ENCODE data around the gene LAMA3.

The LAMA3 gene

DNA sequence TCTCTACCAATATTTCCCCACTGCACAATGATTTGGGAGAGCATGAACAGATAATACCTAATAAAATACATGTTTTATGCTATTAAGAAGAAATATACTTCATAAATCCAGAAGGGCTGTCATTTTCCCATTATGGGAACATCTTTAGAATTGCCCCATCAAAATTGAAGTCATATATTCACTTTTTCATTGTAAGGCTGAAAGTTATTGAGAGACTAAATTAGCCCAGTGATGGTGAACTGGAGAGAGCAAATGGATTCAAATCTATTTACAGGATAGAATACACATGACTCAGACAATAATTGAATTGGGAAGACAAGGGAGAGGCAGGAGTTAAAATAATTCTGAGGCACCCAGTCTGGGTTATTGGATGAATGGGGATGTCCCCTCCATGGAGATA is 245.6 kb downstream of the LAMA3 start:
- no peak overlapping the region for H3K4me3 ChIP-seq (ENCODE audit: low read depth, low read length)
- TF ChIP-seq, protein P1, sequence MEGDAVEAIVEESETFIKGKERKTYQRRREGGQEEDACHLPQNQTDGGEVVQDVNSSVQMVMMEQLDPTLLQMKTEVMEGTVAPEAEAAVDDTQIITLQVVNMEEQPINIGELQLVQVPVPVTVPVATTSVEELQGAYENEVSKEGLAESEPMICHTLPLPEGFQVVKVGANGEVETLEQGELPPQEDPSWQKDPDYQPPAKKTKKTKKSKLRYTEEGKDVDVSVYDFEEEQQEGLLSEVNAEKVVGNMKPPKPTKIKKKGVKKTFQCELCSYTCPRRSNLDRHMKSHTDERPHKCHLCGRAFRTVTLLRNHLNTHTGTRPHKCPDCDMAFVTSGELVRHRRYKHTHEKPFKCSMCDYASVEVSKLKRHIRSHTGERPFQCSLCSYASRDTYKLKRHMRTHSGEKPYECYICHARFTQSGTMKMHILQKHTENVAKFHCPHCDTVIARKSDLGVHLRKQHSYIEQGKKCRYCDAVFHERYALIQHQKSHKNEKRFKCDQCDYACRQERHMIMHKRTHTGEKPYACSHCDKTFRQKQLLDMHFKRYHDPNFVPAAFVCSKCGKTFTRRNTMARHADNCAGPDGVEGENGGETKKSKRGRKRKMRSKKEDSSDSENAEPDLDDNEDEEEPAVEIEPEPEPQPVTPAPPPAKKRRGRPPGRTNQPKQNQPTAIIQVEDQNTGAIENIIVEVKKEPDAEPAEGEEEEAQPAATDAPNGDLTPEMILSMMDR (IDR thresholded peaks at IDR 0.05; ENCODE audit: borderline replicate concordance, insufficient read depth, low read depth, low read length), result no peak

DNA sequence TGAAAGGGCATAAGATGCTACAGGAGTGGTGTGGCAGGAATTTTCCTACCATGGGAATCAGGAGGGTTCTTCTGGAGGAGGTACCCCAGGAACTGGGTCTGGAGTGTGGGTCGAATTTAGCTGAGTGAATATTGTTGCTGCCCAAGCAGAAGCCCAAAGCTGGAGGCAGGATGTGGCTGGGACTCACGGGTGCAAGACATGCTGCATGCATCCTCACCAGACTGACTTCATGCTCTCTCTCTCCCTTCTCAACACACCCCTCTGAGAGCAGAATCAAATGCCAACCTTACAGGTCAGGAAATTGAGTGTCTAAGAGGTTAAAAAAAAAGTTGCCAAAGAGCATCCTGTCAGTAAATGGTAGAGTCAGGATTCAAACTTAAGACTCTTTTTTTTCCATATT is 246.6 kb downstream of the LAMA3 start:
- TF ChIP-seq, protein P1 (IDR thresholded peaks at IDR 0.05; ENCODE audit: borderline replicate concordance, insufficient read depth, low read depth, low read length), result no peak
- H3K4me3 ChIP-seq (ENCODE audit: low read depth, low read length), result no peak overlapping the region

DNA sequence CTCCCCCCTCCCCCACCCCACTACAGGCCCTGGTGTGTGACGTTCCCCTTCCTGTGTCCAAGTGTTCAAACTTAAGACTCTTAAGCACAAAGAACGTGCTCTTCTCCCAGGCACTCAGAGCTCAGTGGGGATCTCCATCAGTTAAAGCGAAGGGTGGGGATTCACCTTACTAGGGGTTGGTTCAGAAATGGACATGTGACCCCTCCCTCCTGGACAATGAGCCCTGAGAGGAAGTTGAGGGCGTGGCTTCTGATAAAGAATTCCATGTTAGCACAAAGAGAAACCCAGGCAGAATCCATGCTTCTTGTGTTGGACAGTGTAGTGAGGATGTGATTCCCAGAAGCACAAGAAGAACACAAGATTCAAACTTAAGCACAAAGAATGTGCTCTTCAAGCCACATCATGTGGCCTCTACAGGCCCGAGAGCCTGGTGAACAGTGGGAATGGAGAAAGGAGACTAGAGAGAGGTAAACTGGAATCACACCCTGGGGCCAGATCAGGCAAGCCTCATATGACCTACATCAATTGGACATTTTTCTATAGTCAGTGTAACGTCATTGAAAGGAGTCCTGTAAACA is 247.2 kb downstream of the LAMA3 start:
- TF ChIP-seq, protein P1 (IDR thresholded peaks at IDR 0.05; ENCODE audit: borderline replicate concordance, insufficient read depth, low read depth, low read length), result no peak
- H3K4me3 ChIP-seq (ENCODE audit: low read depth, low read length), result no peak overlapping the region

DNA sequence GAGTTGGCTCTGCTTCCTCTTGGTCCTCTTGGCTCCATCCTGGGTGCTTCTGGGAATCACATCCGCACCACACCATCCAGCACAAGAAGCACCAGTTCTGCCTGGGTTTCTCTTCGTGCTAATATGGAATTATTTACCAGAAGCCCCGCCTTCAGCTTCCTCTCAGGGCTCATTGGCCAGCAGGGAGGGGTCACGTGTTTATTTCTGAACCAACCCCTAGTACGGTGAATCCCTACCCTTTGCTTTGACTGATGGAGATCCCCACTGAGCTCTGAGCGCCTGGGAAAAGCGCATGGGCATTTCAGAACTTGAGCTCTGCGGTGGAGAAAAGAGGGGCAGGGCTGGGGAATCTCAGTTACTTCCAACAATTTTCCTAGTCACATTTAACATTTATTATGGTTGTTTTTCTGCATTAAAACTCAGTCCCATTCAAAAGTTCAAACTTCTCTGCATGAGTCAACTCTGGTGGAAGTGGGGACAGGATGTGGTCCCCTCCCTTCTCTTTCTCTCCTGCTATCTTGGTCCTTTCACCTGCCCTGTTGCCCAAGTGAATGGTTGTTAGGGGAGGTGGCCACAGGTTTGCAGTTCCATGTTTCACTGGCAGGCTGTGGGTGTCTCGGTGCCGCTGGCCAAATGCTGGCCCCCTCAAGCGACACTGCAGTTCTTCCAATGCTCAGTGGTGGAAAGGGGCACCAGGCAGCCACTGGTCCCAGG is 248.9 kb downstream of the LAMA3 start:
- TF ChIP-seq, protein P1 (IDR thresholded peaks at IDR 0.05; ENCODE audit: borderline replicate concordance, insufficient read depth, low read depth, low read length), result no peak
- H3K4me3 ChIP-seq (ENCODE audit: low read depth, low read length), result no peak overlapping the region

DNA sequence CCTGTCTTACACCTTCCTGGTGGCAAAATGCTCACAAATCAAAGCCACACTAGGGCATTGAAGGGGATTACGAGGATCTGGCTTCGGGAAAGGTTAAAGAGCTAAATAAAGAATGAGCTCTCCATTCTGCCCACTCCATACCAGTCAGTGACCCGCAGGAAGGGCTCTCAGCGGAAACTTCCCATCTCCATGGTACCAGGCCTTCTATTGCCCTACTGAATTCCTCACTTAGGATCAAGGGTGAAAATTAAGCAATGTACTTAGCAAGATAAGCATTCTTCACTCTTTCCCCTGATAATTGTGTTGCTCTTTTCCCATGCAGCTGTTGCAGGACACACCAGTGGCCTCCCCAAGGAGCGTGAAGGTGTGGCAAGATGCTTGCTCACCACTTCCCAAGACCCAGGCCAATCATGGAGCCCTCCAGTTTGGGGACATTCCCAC is 249.7 kb downstream of the LAMA3 start:
- TF ChIP-seq, protein P1 (IDR thresholded peaks at IDR 0.05; ENCODE audit: borderline replicate concordance, insufficient read depth, low read depth, low read length), result no peak
- H3K4me3 ChIP-seq (ENCODE audit: low read depth, low read length), result no peak overlapping the region

DNA sequence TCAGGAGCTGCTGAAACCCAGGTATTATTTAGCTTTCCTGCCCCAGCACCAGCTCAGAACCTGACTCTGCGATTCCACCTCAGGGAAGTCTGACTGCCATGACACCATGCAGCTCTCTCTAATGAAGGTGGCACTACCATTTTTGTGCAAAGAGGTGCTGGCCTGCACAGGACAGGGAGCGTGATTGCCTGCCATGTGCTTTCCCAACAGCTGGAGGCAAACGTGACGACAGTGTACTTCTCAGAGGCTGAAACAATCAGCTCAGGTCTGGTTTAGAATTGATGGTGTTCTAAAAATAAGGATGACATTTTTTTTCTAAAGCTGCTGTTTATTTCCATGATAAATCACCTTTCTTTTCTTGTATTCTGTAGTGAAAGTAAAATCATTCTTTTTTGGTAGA is 250.1 kb downstream of the LAMA3 start:
- H3K4me3 ChIP-seq (ENCODE audit: low read depth, low read length), result no peak overlapping the region
- TF ChIP-seq, protein P1 (IDR thresholded peaks at IDR 0.05; ENCODE audit: borderline replicate concordance, insufficient read depth, low read depth, low read length), result no peak

DNA sequence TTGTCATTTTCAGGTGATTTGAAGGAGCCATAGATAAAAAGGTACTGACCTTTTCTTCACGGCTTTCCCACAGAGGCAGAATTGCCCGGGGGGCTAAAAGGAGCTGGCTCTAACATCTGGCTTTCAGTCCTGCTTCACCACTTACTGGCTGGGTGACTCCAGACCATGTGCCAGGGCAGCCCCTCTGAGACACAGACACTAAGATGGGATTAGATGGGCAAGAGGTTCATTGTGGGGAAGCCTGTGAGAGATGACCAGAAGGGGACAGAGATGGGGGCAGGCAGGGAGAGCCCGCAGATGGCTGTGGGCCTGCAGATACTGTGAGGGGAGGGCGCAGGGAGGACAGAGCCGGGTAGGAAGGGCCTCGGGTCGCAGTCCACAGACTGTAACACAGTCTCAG is 250.6 kb downstream of the LAMA3 start:
- TF ChIP-seq, protein P1 (IDR thresholded peaks at IDR 0.05; ENCODE audit: borderline replicate concordance, insufficient read depth, low read depth, low read length), result no peak
- no peak overlapping the region for H3K4me3 ChIP-seq (ENCODE audit: low read depth, low read length)
